Loucy (cell line): Measurements from ENCODE around the gene USP11.

Experiments used
- CTCF ChIP-seq: fragments of 200-600 bp; sonication (generic); conservative IDR thresholded peaks from 2 replicates; pipeline ENCODE4 v1.5.1; 2014; ENCODE audit warnings: mild to moderate bottlenecking, antibody characterized with exemption, low read length
- EZH2phosphoT487 ChIP-seq: fragments of 200-600 bp; IDR thresholded peaks from 2 replicates; pipeline ENCODE4 v1.6.1; 2018; ENCODE audit warnings: antibody characterized with exemption, mild to moderate bottlenecking, moderate library complexity, borderline replicate concordance

GRCh38 chrX:47241201-47242011 lies 8.6 kb downstream of the USP11 start:
- TF ChIP-seq CTCF (no peak), EZH2phosphoT487 (no peak)
